Stimulated activated CD8-positive, alpha-beta memory T cell treated with anti-CD3 and anti-CD28 coated beads, Interleukin-12 subunit alpha, Interleukin-12 subunit beta, amount 100 ng/mL, for 24 hours (primary cell): Measurements from ENCODE around the gene NEBL.

ENCODE experiments used
- DNase-seq: peaks from one replicate; pipeline ENCODE4 v3.0.0-alpha.2; 2020; ENCODE audit errors: extremely low read depth

NEBL gene

GRCh38 chr10:20903635-20904390 lies 6.7 kb upstream of the NEBL start:
- DNase-seq = no peak

GRCh38 chr10:20901110-20901509 lies 4.0 kb upstream of the NEBL start:
- no peak for DNase-seq

- no peak for DNase-seq
Measured at GRCh38 chr10:20898866-20899535, 1.9 kb upstream of the NEBL start.

- DNase-seq = no peak
Measured at GRCh38 chr10:20893297-20893696, 3.8 kb downstream of the NEBL start.

- no peak for DNase-seq
Measured at GRCh38 chr10:20892796-20893195, 4.3 kb downstream of the NEBL start.

- DNase-seq = no peak
Measured at GRCh38 chr10:20892011-20892585, 5.0 kb downstream of the NEBL start.

- no peak for DNase-seq
Measured at GRCh38 chr10:20891338-20891714, 5.8 kb downstream of the NEBL start.

GRCh38 chr10:20890491-20891337 lies 6.4 kb downstream of the NEBL start:
- DNase-seq = no peak

GRCh38 chr10:20890009-20890408 lies 7.1 kb downstream of the NEBL start:
- DNase-seq = no peak

- no peak for DNase-seq
Measured at GRCh38 chr10:20888620-20889330, 8.3 kb downstream of the NEBL start.

- no peak for DNase-seq
Measured at GRCh38 chr10:20887706-20888555, 9.2 kb downstream of the NEBL start.

- no peak for DNase-seq
Measured at GRCh38 chr10:20885678-20886077, 11.4 kb downstream of the NEBL start.

GRCh38 chr10:20883552-20883951 lies 13.6 kb downstream of the NEBL start:
- DNase-seq = no peak

GRCh38 chr10:20882091-20882490 lies 15.0 kb downstream of the NEBL start:
- DNase-seq = no peak

- no peak for DNase-seq
Measured at GRCh38 chr10:20879136-20879535, 18.0 kb downstream of the NEBL start.

GRCh38 chr10:20877986-20878983 lies 18.8 kb downstream of the NEBL start:
- DNase-seq = no peak

GRCh38 chr10:20877554-20877953 lies 19.6 kb downstream of the NEBL start:
- DNase-seq = no peak

GRCh38 chr10:20874261-20874660 lies 22.9 kb downstream of the NEBL start:
- no peak for DNase-seq

GRCh38 chr10:20871970-20872369 lies 25.1 kb downstream of the NEBL start:
- no peak for DNase-seq
